Measurements from ENCODE around the gene KCNIP4.

Gene KCNIP4

GRCh38 chr4:21034728-21035127 lies 913.8 kb downstream of the KCNIP4 start:
- no peaks in the 10 kb centered on the region for H3K4me1 ChIP-seq (ENCODE audit: control insufficient read depth, insufficient read depth, low read length)
- no peak overlapping the region for H3K9ac ChIP-seq (ENCODE audit: low read length in 2 of 2)
- no peak overlapping the region for H3K4me3 ChIP-seq (ENCODE audit: low read length in 2 of 2)
- H3K27me3 ChIP-seq (ENCODE audit: control insufficient read depth in 1 of 2, insufficient read depth in 2 of 2, low read length in 2 of 2) = no peaks in the 10 kb centered on the region
- no peaks in the 10 kb centered on the region for H3K36me3 ChIP-seq (ENCODE audit: control insufficient read depth in 2 of 2, insufficient read depth in 2 of 2, low read length in 2 of 2)
- H3K9me3 ChIP-seq (ENCODE audit: control insufficient read depth in 2 of 2, low read length in 2 of 2) = no peaks in the 10 kb centered on the region
- no peak overlapping the region for H3K27ac ChIP-seq (ENCODE audit: low read length)

GRCh38 chr4:21032089-21032645 lies 916.4 kb downstream of the KCNIP4 start:
- Histone ChIP-seq H3K9ac (ENCODE audit: low read length in 2 of 2) (no peak overlapping the region), H3K27ac (ENCODE audit: low read length) (no peak overlapping the region), H3K36me3 (ENCODE audit: control insufficient read depth in 2 of 2, insufficient read depth in 2 of 2, low read length in 2 of 2) (no peaks in the 10 kb centered on the region), H3K9me3 (ENCODE audit: control insufficient read depth in 2 of 2, low read length in 2 of 2) (no peaks in the 10 kb centered on the region), H3K4me1 (ENCODE audit: control insufficient read depth, insufficient read depth, low read length) (no peaks in the 10 kb centered on the region), H3K4me3 (ENCODE audit: low read length in 2 of 2) (no peak overlapping the region), H3K27me3 (ENCODE audit: control insufficient read depth in 1 of 2, insufficient read depth in 2 of 2, low read length in 2 of 2) (no peaks in the 10 kb centered on the region)

- Histone ChIP-seq H3K9ac (ENCODE audit: low read length in 2 of 2) (no peak overlapping the region), H3K4me1 (ENCODE audit: control insufficient read depth, insufficient read depth, low read length) (no peaks in the 10 kb centered on the region), H3K27me3 (ENCODE audit: control insufficient read depth in 1 of 2, insufficient read depth in 2 of 2, low read length in 2 of 2) (no peaks in the 10 kb centered on the region), H3K36me3 (ENCODE audit: control insufficient read depth in 2 of 2, insufficient read depth in 2 of 2, low read length in 2 of 2) (no peaks in the 10 kb centered on the region), H3K27ac (ENCODE audit: low read length) (no peak overlapping the region), H3K9me3 (ENCODE audit: control insufficient read depth in 2 of 2, low read length in 2 of 2) (peaks cover 0 to 5% of the 10 kb centered on the region in 2 donors), H3K4me3 (ENCODE audit: low read length in 2 of 2) (no peak overlapping the region)
These were observed 929.8 kb downstream of the KCNIP4 start for GRCh38 chr4:21018817-21019216.

- no peaks in the 10 kb centered on the region for H3K9me3 ChIP-seq (ENCODE audit: control insufficient read depth in 2 of 2, low read length in 2 of 2)
- no peak overlapping the region for H3K4me3 ChIP-seq (ENCODE audit: low read length in 2 of 2)
- no peaks in the 10 kb centered on the region for H3K27me3 ChIP-seq (ENCODE audit: control insufficient read depth in 1 of 2, insufficient read depth in 2 of 2, low read length in 2 of 2)
- H3K4me1 ChIP-seq (ENCODE audit: control insufficient read depth, insufficient read depth, low read length) = no peaks in the 10 kb centered on the region
- no peak overlapping the region for H3K27ac ChIP-seq (ENCODE audit: low read length)
- no peak overlapping the region for H3K9ac ChIP-seq (ENCODE audit: low read length in 2 of 2)
- H3K36me3 ChIP-seq (ENCODE audit: control insufficient read depth in 2 of 2, insufficient read depth in 2 of 2, low read length in 2 of 2) = no peaks in the 10 kb centered on the region
These were observed 935.1 kb downstream of the KCNIP4 start for GRCh38 chr4:21013501-21013900.

- Histone ChIP-seq H3K9ac (ENCODE audit: low read length in 2 of 2) (no peak overlapping the region), H3K27ac (ENCODE audit: low read length) (no peak overlapping the region), H3K36me3 (ENCODE audit: control insufficient read depth in 2 of 2, insufficient read depth in 2 of 2, low read length in 2 of 2) (no peaks in the 10 kb centered on the region), H3K4me1 (ENCODE audit: control insufficient read depth, insufficient read depth, low read length) (no peaks in the 10 kb centered on the region), H3K4me3 (ENCODE audit: low read length in 2 of 2) (no peak overlapping the region), H3K27me3 (ENCODE audit: control insufficient read depth in 1 of 2, insufficient read depth in 2 of 2, low read length in 2 of 2) (no peaks in the 10 kb centered on the region), H3K9me3 (ENCODE audit: control insufficient read depth in 2 of 2, low read length in 2 of 2) (no peaks in the 10 kb centered on the region)
These were observed 935.7 kb downstream of the KCNIP4 start for GRCh38 chr4:21012851-21013331.

- no peaks in the 10 kb centered on the region for H3K36me3 ChIP-seq (ENCODE audit: control insufficient read depth in 2 of 2, insufficient read depth in 2 of 2, low read length in 2 of 2)
- no peak overlapping the region for H3K27ac ChIP-seq (ENCODE audit: low read length)
- no peaks in the 10 kb centered on the region for H3K4me1 ChIP-seq (ENCODE audit: control insufficient read depth, insufficient read depth, low read length)
- H3K9ac ChIP-seq (ENCODE audit: low read length in 2 of 2) = no peak overlapping the region
- H3K9me3 ChIP-seq (ENCODE audit: control insufficient read depth in 2 of 2, low read length in 2 of 2) = no peaks in the 10 kb centered on the region
- H3K27me3 ChIP-seq (ENCODE audit: control insufficient read depth in 1 of 2, insufficient read depth in 2 of 2, low read length in 2 of 2) = no peaks in the 10 kb centered on the region
- no peak overlapping the region for H3K4me3 ChIP-seq (ENCODE audit: low read length in 2 of 2)
These were observed 937.5 kb downstream of the KCNIP4 start for GRCh38 chr4:21011106-21011505.

GRCh38 chr4:21009956-21010355 lies 938.6 kb downstream of the KCNIP4 start:
- no peak overlapping the region for H3K27ac ChIP-seq (ENCODE audit: low read length)
- no peaks in the 10 kb centered on the region for H3K27me3 ChIP-seq (ENCODE audit: control insufficient read depth in 1 of 2, insufficient read depth in 2 of 2, low read length in 2 of 2)
- no peaks in the 10 kb centered on the region for H3K36me3 ChIP-seq (ENCODE audit: control insufficient read depth in 2 of 2, insufficient read depth in 2 of 2, low read length in 2 of 2)
- H3K9ac ChIP-seq (ENCODE audit: low read length in 2 of 2) = no peak overlapping the region
- no peaks in the 10 kb centered on the region for H3K4me1 ChIP-seq (ENCODE audit: control insufficient read depth, insufficient read depth, low read length)
- no peak overlapping the region for H3K4me3 ChIP-seq (ENCODE audit: low read length in 2 of 2)
- H3K9me3 ChIP-seq (ENCODE audit: control insufficient read depth in 2 of 2, low read length in 2 of 2) = no peaks in the 10 kb centered on the region

GRCh38 chr4:21005647-21006046 lies 942.9 kb downstream of the KCNIP4 start:
- Histone ChIP-seq H3K4me3 (ENCODE audit: low read length in 2 of 2) (no peak overlapping the region), H3K9me3 (ENCODE audit: control insufficient read depth in 2 of 2, low read length in 2 of 2) (no peaks in the 10 kb centered on the region), H3K36me3 (ENCODE audit: control insufficient read depth in 2 of 2, insufficient read depth in 2 of 2, low read length in 2 of 2) (no peaks in the 10 kb centered on the region), H3K27me3 (ENCODE audit: control insufficient read depth in 1 of 2, insufficient read depth in 2 of 2, low read length in 2 of 2) (no peaks in the 10 kb centered on the region), H3K27ac (ENCODE audit: low read length) (no peak overlapping the region), H3K9ac (ENCODE audit: low read length in 2 of 2) (no peak overlapping the region), H3K4me1 (ENCODE audit: control insufficient read depth, insufficient read depth, low read length) (no peaks in the 10 kb centered on the region)

GRCh38 chr4:21002976-21003375 lies 945.6 kb downstream of the KCNIP4 start:
- Histone ChIP-seq H3K4me1 (ENCODE audit: control insufficient read depth, insufficient read depth, low read length) (no peaks in the 10 kb centered on the region), H3K9ac (ENCODE audit: low read length in 2 of 2) (no peak overlapping the region), H3K27me3 (ENCODE audit: control insufficient read depth in 1 of 2, insufficient read depth in 2 of 2, low read length in 2 of 2) (no peaks in the 10 kb centered on the region), H3K36me3 (ENCODE audit: control insufficient read depth in 2 of 2, insufficient read depth in 2 of 2, low read length in 2 of 2) (no peaks in the 10 kb centered on the region), H3K27ac (ENCODE audit: low read length) (no peak overlapping the region), H3K9me3 (ENCODE audit: control insufficient read depth in 2 of 2, low read length in 2 of 2) (no peaks in the 10 kb centered on the region), H3K4me3 (ENCODE audit: low read length in 2 of 2) (no peak overlapping the region)

GRCh38 chr4:21002286-21002685 lies 946.3 kb downstream of the KCNIP4 start:
- no peaks in the 10 kb centered on the region for H3K9me3 ChIP-seq (ENCODE audit: control insufficient read depth in 2 of 2, low read length in 2 of 2)
- H3K9ac ChIP-seq (ENCODE audit: low read length in 2 of 2) = no peak overlapping the region
- no peaks in the 10 kb centered on the region for H3K27me3 ChIP-seq (ENCODE audit: control insufficient read depth in 1 of 2, insufficient read depth in 2 of 2, low read length in 2 of 2)
- no peaks in the 10 kb centered on the region for H3K4me1 ChIP-seq (ENCODE audit: control insufficient read depth, insufficient read depth, low read length)
- H3K4me3 ChIP-seq (ENCODE audit: low read length in 2 of 2) = no peak overlapping the region
- H3K27ac ChIP-seq (ENCODE audit: low read length) = no peak overlapping the region
- no peaks in the 10 kb centered on the region for H3K36me3 ChIP-seq (ENCODE audit: control insufficient read depth in 2 of 2, insufficient read depth in 2 of 2, low read length in 2 of 2)

GRCh38 chr4:21001490-21001889 lies 947.1 kb downstream of the KCNIP4 start:
- no peak overlapping the region for H3K27ac ChIP-seq (ENCODE audit: low read length)
- no peaks in the 10 kb centered on the region for H3K36me3 ChIP-seq (ENCODE audit: control insufficient read depth in 2 of 2, insufficient read depth in 2 of 2, low read length in 2 of 2)
- H3K4me1 ChIP-seq (ENCODE audit: control insufficient read depth, insufficient read depth, low read length) = no peaks in the 10 kb centered on the region
- no peak overlapping the region for H3K4me3 ChIP-seq (ENCODE audit: low read length in 2 of 2)
- H3K27me3 ChIP-seq (ENCODE audit: control insufficient read depth in 1 of 2, insufficient read depth in 2 of 2, low read length in 2 of 2) = no peaks in the 10 kb centered on the region
- H3K9me3 ChIP-seq (ENCODE audit: control insufficient read depth in 2 of 2, low read length in 2 of 2) = no peaks in the 10 kb centered on the region
- no peak overlapping the region for H3K9ac ChIP-seq (ENCODE audit: low read length in 2 of 2)
